GM12878 (cell line): Measurements from ENCODE around the gene BPIFB4. TPM values are rescaled to one million over a fixed set of nuclear protein-coding genes. Genes with fewer than 3 reads are reported as not detected.

Source experiments
- ATAC-seq: fragments of 200-7000 bp; cut with Tn5 transposase; 3 replicates; pipeline ENCODE4 v1.9.1; 2020; ENCODE audit warnings: mild to moderate bottlenecking, moderate library complexity
- BruUV-seq: library from RNA; stranded (reverse); fragments of 400-500 nt; replicated peaks from 2 replicates; lab custom pipeline; 2021; lab: Mats Ljungman, UMichigan
- CTCF ChIA-PET: fragments of 300-600 bp; sonication (Branson Sonifier 250); formaldehyde crosslinking; extraction: SDS; loops from one replicate; lab custom pipeline; 2021; ENCODE audit warnings: inconsistent platforms; lab: Yijun Ruan, JAX
- POLR2A ChIA-PET: fragments of 350-600 bp; formaldehyde crosslinking; extraction: SDS; loops from one replicate; lab custom pipeline; 2021; ENCODE audit warnings: inconsistent platforms; lab: Charles Lee
- RAD21 ChIA-PET: fragments of 300-600 bp; sonication (Branson Sonifier 250); formaldehyde crosslinking; loops from one replicate; lab custom pipeline; 2023; ENCODE audit warnings: antibody characterized with exemption; ENCODE audit not compliant: unreplicated experiment; lab: Charles Lee
- SMC1A ChIA-PET: fragments of 300-600 bp; sonication (Branson Sonifier 250); formaldehyde crosslinking; loops from one replicate; lab custom pipeline; 2023; ENCODE audit not compliant: unreplicated experiment, uncharacterized antibody; lab: Charles Lee
- DNase-seq: peaks from one replicate; pipeline ENCODE4 v3.0.0-alpha.2; 2011; ENCODE audit warnings: low read depth, low spot score
- FAIRE-seq: peaks from 3 replicates; lab custom pipeline; 2011; peaks lifted over from hg19 to GRCh38; lab: Jason Lieb, UNC
- H2AFZ ChIP-seq: 2 replicates; pipeline ENCODE4 v1.6.0; 2011; ENCODE audit warnings: low read depth, low read length, control low read depth; ENCODE audit not compliant: control insufficient read depth
- H3K27ac ChIP-seq: 2 replicates; pipeline ENCODE4 v1.5.1; 2011; ENCODE audit warnings: control low read depth; ENCODE audit not compliant: control insufficient read depth, insufficient read depth
- H3K27me3 ChIP-seq, 2 experiments: replicated peaks in 1 of 2; 2 replicates each; pipeline versions ENCODE4 v1.6.0 to v1.6.1; 2011; ENCODE audit warnings: low read length in 1 of 2; ENCODE audit not compliant: control insufficient read depth in 2 of 2, insufficient read depth in 2 of 2
- H3K36me3 ChIP-seq, 2 experiments: 2 replicates each; pipeline ENCODE4 v1.5.1; 2011; ENCODE audit warnings: low read length in 1 of 2; ENCODE audit not compliant: control insufficient read depth in 2 of 2, insufficient read depth in 2 of 2
- H3K4me1 ChIP-seq: 2 replicates; pipeline ENCODE4 v1.6.1; 2011; ENCODE audit warnings: mild to moderate bottlenecking, low read length, moderate library complexity, mixed read lengths; ENCODE audit not compliant: control insufficient read depth, insufficient read depth
- H3K4me2 ChIP-seq: 2 replicates; pipeline ENCODE4 v1.6.0; 2011; ENCODE audit warnings: control low read depth; ENCODE audit not compliant: control insufficient read depth, insufficient read depth
- H3K4me3 ChIP-seq: fragments of 200-600 bp; sonication (generic); 2 replicates; pipeline ENCODE4 v1.5.1; 2016
- H3K79me2 ChIP-seq: 2 replicates; pipeline ENCODE4 v1.6.0; 2011; ENCODE audit warnings: low read length; ENCODE audit not compliant: control insufficient read depth, insufficient read depth
- H3K9ac ChIP-seq: 2 replicates; pipeline ENCODE4 v1.8.0; 2011; ENCODE audit warnings: low read length, control low read depth, mixed read lengths; ENCODE audit not compliant: control insufficient read depth, insufficient read depth
- H3K9me3 ChIP-seq: replicated peaks from 3 replicates; pipeline ENCODE4 v1.5.1; 2011; ENCODE audit warnings: mild to moderate bottlenecking, low read length; ENCODE audit not compliant: control insufficient read depth, insufficient read depth
- H4K20me1 ChIP-seq: 2 replicates; pipeline ENCODE4 v1.6.0; 2011; ENCODE audit not compliant: control insufficient read depth, insufficient read depth
- BHLHE40 ChIP-seq, 2 experiments: fragments of 450-650 bp in 1 of 2; IDR thresholded peaks; 2 replicates each; pipeline ENCODE4 v1.6.1; 2011 to 2017; ENCODE audit warnings: low read depth in 2 of 2, borderline replicate concordance in 1 of 2, improper control_type of control experiment in 1 of 2, low read length in 1 of 2, mild to moderate bottlenecking in 1 of 2
- CBFB ChIP-seq: IDR thresholded peaks from 2 replicates; pipeline ENCODE4 v1.6.1; 2016; ENCODE audit warnings: antibody characterized with exemption, low read depth
- CBX3 ChIP-seq: fragments of 200-600 bp; sonication (generic); IDR thresholded peaks from 2 replicates; pipeline ENCODE4 v1.6.1; 2016; ENCODE audit warnings: low read depth, borderline replicate concordance
- HSF1 ChIP-seq: fragments of 150-350 bp; IDR thresholded peaks from 2 replicates; pipeline ENCODE4 v1.6.1; 2014; ENCODE audit warnings: mild to moderate bottlenecking, low read depth, low read length
- IRF3 ChIP-seq: fragments of 450-650 bp; IDR thresholded peaks from 2 replicates; pipeline ENCODE4 v1.6.1; 2014; ENCODE audit warnings: mild to moderate bottlenecking
- LARP7 ChIP-seq: fragments of 450-650 bp; IDR thresholded peaks from 2 replicates; pipeline ENCODE4 v1.6.1; 2017; ENCODE audit warnings: mild to moderate bottlenecking
- NFYA ChIP-seq: IDR thresholded peaks from 2 replicates; pipeline ENCODE4 v1.6.1; 2011; ENCODE audit warnings: low read depth, mild to moderate bottlenecking, low read length, improper control_type of control experiment, borderline replicate concordance
- RUNX3 ChIP-seq: IDR thresholded peaks from 2 replicates; pipeline ENCODE4 v1.6.1; 2012; ENCODE audit warnings: low read length, inconsistent platforms
- SIX5 ChIP-seq: IDR thresholded peaks from 2 replicates; pipeline ENCODE4 v1.6.1; 2011; ENCODE audit warnings: mild to moderate bottlenecking, low read depth, low read length, moderate library complexity; ENCODE audit not compliant: severe bottlenecking
- SMAD1 ChIP-seq: fragments of 450-650 bp; IDR thresholded peaks from 2 replicates; pipeline ENCODE4 v1.6.1; 2018; ENCODE audit warnings: mild to moderate bottlenecking, low read depth; ENCODE audit not compliant: partially characterized antibody
- SMAD5 ChIP-seq: IDR thresholded peaks from 2 replicates; pipeline ENCODE4 v1.6.1; 2016; ENCODE audit warnings: antibody characterized with exemption, low read depth
- SP1 ChIP-seq: IDR thresholded peaks from one replicate; pipeline ENCODE4 v1.6.1; 2011; ENCODE audit warnings: low read depth, low read length
- TCF3 ChIP-seq: IDR thresholded peaks from 2 replicates; pipeline ENCODE4 v1.6.1; 2012; ENCODE audit warnings: low read depth, mild to moderate bottlenecking, low read length, borderline replicate concordance; ENCODE audit not compliant: insufficient read depth
- TCF7 ChIP-seq: IDR thresholded peaks from 2 replicates; pipeline ENCODE4 v1.6.1; 2014; ENCODE audit warnings: antibody characterized with exemption, borderline replicate concordance
- YBX1 ChIP-seq: fragments of 450-650 bp; IDR thresholded peaks from 2 replicates; pipeline ENCODE4 v1.6.1; 2016; ENCODE audit warnings: antibody characterized with exemption
- ZNF622 ChIP-seq: fragments of 450-650 bp; IDR thresholded peaks from 2 replicates; pipeline ENCODE4 v1.6.1; 2017; ENCODE audit warnings: mild to moderate bottlenecking, inconsistent platforms
- ZZZ3 ChIP-seq: IDR thresholded peaks from 2 replicates; pipeline ENCODE4 v1.6.1; 2011; ENCODE audit warnings: low read depth; ENCODE audit not compliant: control insufficient read depth, insufficient read length
- WGBS: methylation state at CpG from one replicate; pipeline ENCODE4 v1.1.6; 2016; ENCODE audit warnings: low lambda C conversion rate; ENCODE audit not compliant: insufficient replicate concordance, insufficient coverage; ENCODE audit errors: missing lambda C conversion rate; 5-methylcytosine and 5-hydroxymethylcytosine counted together
- in situ Hi-C: fragments of 300-500 bp; cut with MboI; formaldehyde crosslinking; loops from 9 replicates; pipeline ENCODE4 v1.14.3; 2018; ENCODE audit warnings: mixed read lengths
- intact Hi-C: fragments of 100-400 bp; cut with micrococcal nuclease; formaldehyde crosslinking; loops from one replicate; pipeline ENCODE4 v1.14.2; 2022; ENCODE audit not compliant: unreplicated experiment
- polyA plus RNA-seq, 11 experiments: library from polyadenylated mRNA; depleted of rRNA in 4 of 11; unstranded in 6 of 11; stranded (reverse) in 5 of 11; fragments of >200 nt; fragmentation: Nextera tagmentation in 4 of 11; fragmentation: Illumina TruSeq in 1 of 11; extraction: Ambion mirVana in 4 of 11; extraction: Trizol in 1 of 11; gene quantifications; 1 replicate in 1 of 11; 2 replicates in 10 of 11; pipeline versions ENCODE4 v1.2.1 to v1.2.3, GENCODE V29; 2011 to 2016; ENCODE audit warnings: inconsistent platforms in 2 of 11, missing spikeins in 2 of 11, low read depth in 1 of 11
- total RNA-seq, 4 experiments: library from RNA; depleted of rRNA in 3 of 4; stranded (reverse); fragments of >200 nt in 3 of 4; fragmentation: Illumina TruSeq in 1 of 4; extraction: Trizol in 1 of 4; gene quantifications; 2 replicates each; pipeline versions ENCODE4 v1.2.1 to v1.2.3, GENCODE V29; 2013 to 2021
- TF ChIP-seq, protein P1 (sequence below): IDR thresholded peaks from 2 replicates; pipeline ENCODE4 v1.6.1; 2011; ENCODE audit warnings: mild to moderate bottlenecking, low read depth, low read length, moderate library complexity; ENCODE audit not compliant: insufficient replicate concordance
- TF ChIP-seq, protein P2 (sequence below): fragments of 450-650 bp; IDR thresholded peaks from 2 replicates; pipeline ENCODE4 v1.6.1; 2018; ENCODE audit warnings: borderline replicate concordance, mild to moderate bottlenecking; ENCODE audit not compliant: partially characterized antibody

Gene BPIFB4
- total and polyA plus RNA-seq, 10 of the 15 experiments (the other 5 are each of a cell fraction or from before 2014, with no cell fraction given): 0.12 TPM; not detected in 9

DNA sequence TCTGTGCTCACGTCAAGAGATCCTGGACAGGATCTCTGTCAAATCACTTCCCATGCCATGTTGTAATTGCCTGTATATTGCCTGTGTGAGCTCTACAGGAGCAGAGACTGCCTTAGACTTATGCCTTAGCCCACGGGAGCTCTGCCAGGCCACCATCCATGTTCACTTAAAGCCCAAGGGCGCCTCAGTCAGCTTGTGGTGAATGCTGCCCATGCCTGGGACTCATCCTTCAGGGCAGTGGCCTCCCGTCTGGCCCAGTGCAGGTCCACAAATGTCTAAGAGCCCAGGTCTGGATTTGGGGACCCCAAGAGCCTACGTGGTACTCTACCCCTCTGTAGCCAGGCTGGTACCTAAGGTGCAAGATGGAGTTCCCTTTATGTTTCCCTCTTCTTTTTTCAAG lies 66.1 kb downstream of the BPIFB4 start (continued):
- TF ChIP-seq, protein P1, sequence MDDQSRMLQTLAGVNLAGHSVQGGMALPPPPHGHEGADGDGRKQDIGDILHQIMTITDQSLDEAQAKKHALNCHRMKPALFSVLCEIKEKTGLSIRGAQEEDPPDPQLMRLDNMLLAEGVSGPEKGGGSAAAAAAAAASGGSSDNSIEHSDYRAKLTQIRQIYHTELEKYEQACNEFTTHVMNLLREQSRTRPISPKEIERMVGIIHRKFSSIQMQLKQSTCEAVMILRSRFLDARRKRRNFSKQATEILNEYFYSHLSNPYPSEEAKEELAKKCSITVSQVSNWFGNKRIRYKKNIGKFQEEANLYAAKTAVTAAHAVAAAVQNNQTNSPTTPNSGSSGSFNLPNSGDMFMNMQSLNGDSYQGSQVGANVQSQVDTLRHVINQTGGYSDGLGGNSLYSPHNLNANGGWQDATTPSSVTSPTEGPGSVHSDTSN: no peak
- TF ChIP-seq BHLHE40 (IDR thresholded peaks at IDR 0.05; ENCODE audit: borderline replicate concordance in 1 of 2, low read depth in 2 of 2, low read length in 1 of 2) (no peak), HSF1 (no peak), RUNX3 (no peak), CBFB (no peak), IRF3 (no peak), YBX1 (no peak), ZZZ3 (no peak), ZNF622 (no peak)
- TF ChIP-seq, all 136 proteins: peak for 0

- Histone ChIP-seq H4K20me1 (no peaks in the 10 kb centered on the region), H3K4me3 (no peak overlapping the region), H3K79me2 (no peaks in the 10 kb centered on the region), H3K4me1 (no peaks in the 10 kb centered on the region), H3K9me3 (no peaks in the 10 kb centered on the region), H3K36me3 (no peaks in the 10 kb centered on the region), H2AFZ (no peak overlapping the region), H3K27me3 (no peaks in the 10 kb centered on the region; a peak in 1 of 4 replicates), H3K27ac (no peak overlapping the region), H3K9ac (no peak overlapping the region), H3K4me2 (no peak overlapping the region)
- ATAC-seq (no peak), DNase-seq (no peak), FAIRE-seq (no peak)
- no TSS peak for BruUV-seq
- SMC1A ChIA-PET: no interaction called here
- CTCF ChIA-PET: no interaction called here
- intact Hi-C loops: no loop called here
- POLR2A ChIA-PET: no interaction called here
- 29% methylated on average over 5 of the region's 5 CpGs for WGBS
- in situ Hi-C loops: no loop called here
- RAD21 ChIA-PET: no interaction called here
- TF ChIP-seq SIX5: no peak
- TF ChIP-seq TCF7: no peak
- TF ChIP-seq, protein P2, sequence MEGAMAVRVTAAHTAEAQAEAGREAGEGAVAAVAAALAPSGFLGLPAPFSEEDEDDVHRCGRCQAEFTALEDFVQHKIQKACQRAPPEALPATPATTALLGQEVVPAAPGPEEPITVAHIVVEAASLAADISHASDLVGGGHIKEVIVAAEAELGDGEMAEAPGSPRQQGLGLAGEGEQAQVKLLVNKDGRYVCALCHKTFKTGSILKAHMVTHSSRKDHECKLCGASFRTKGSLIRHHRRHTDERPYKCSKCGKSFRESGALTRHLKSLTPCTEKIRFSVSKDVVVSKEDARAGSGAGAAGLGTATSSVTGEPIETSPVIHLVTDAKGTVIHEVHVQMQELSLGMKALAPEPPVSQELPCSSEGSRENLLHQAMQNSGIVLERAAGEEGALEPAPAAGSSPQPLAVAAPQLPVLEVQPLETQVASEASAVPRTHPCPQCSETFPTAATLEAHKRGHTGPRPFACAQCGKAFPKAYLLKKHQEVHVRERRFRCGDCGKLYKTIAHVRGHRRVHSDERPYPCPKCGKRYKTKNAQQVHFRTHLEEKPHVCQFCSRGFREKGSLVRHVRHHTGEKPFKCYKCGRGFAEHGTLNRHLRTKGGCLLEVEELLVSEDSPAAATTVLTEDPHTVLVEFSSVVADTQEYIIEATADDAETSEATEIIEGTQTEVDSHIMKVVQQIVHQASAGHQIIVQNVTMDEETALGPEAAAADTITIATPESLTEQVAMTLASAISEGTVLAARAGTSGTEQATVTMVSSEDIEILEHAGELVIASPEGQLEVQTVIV: no peak
- TF ChIP-seq SMAD5: no peak
- TF ChIP-seq CBX3: no peak
- TF ChIP-seq LARP7: no peak
- no peak for TF ChIP-seq SMAD1
- no peak for TF ChIP-seq TCF3
- no peak for TF ChIP-seq NFYA
- TF ChIP-seq SP1: no peak
Observed at GRCh38 chr20:33147299-33147698, 67.9 kb downstream of the BPIFB4 start.
